Bone marrow (tissue), 2 donors: ENCODE measurements around the gene TSPOAP1.

Experiments
- DNase-seq, 2 donors: peaks; one replicate each; lab custom pipeline; 2025; lab: John Stamatoyannopoulos, UW

TSPOAP1 gene

GRCh38 chr17:58330538-58330996 lies 2.0 kb upstream of the TSPOAP1 start:
- no peak for DNase-seq

- DNase-seq = peak in 1 of 2 donors; percentile 16
These were observed 1.4 kb upstream of the TSPOAP1 start for GRCh38 chr17:58329810-58330537.

GRCh38 chr17:58329035-58329809 lies 627 bp upstream of the TSPOAP1 start:
- DNase-seq = peak; percentile 55 to 74

- no peak for DNase-seq
These were observed 1.0 kb downstream of the TSPOAP1 start for GRCh38 chr17:58327363-58328194.

GRCh38 chr17:58326609-58327362 lies 1.8 kb downstream of the TSPOAP1 start:
- DNase-seq = no peak

GRCh38 chr17:58325976-58326468 lies 2.6 kb downstream of the TSPOAP1 start:
- DNase-seq = no peak

- DNase-seq = no peak
These were observed 3.3 kb downstream of the TSPOAP1 start for GRCh38 chr17:58325289-58325726.

- DNase-seq = no peak
These were observed 3.9 kb downstream of the TSPOAP1 start for GRCh38 chr17:58324409-58325288.

GRCh38 chr17:58324056-58324408 lies 4.6 kb downstream of the TSPOAP1 start:
- DNase-seq = no peak

GRCh38 chr17:58323366-58324055 lies 5.1 kb downstream of the TSPOAP1 start:
- DNase-seq = no peak

GRCh38 chr17:58322581-58323185 lies 5.9 kb downstream of the TSPOAP1 start:
- DNase-seq = no peak

- DNase-seq = no peak
These were observed 6.7 kb downstream of the TSPOAP1 start for GRCh38 chr17:58321571-58322525.

GRCh38 chr17:58320570-58321323 lies 7.8 kb downstream of the TSPOAP1 start:
- no peak for DNase-seq

GRCh38 chr17:58320163-58320558 lies 8.4 kb downstream of the TSPOAP1 start:
- DNase-seq = no peak

- no peak for DNase-seq
These were observed 9.1 kb downstream of the TSPOAP1 start for GRCh38 chr17:58319173-58320162.

- DNase-seq = no peak
These were observed 9.9 kb downstream of the TSPOAP1 start for GRCh38 chr17:58318627-58319172.
